ENCODE results near the gene WDR20.
"Not testable (repeated sequence)": the region's sequence is repeated elsewhere in the genome, so short reads cannot be mapped to it uniquely, and the experiment has no call there.

Gene WDR20

GRCh38 chr14:102172721-102173120, 33.0 kb downstream of the WDR20 start:
- DNase-seq = not testable (repeated sequence)

GRCh38 chr14:102177161-102177560, 37.5 kb downstream of the WDR20 start:
- no peak for DNase-seq

GRCh38 chr14:102178806-102179205, 39.1 kb downstream of the WDR20 start:
- DNase-seq = no peak

- DNase-seq = no peak
Observed at GRCh38 chr14:102180248-102180998, 40.7 kb downstream of the WDR20 start.

GRCh38 chr14:102181187-102181586, 41.5 kb downstream of the WDR20 start:
- DNase-seq = no peak

- peak; percentile 16 for DNase-seq
Observed at GRCh38 chr14:102182190-102182589, 42.5 kb downstream of the WDR20 start.

GRCh38 chr14:102182936-102183619, 43.4 kb downstream of the WDR20 start:
- DNase-seq = no peak

GRCh38 chr14:102183886-102184285, 44.2 kb downstream of the WDR20 start:
- no peak for DNase-seq

- no peak for DNase-seq
Observed at GRCh38 chr14:102184316-102185035, 44.8 kb downstream of the WDR20 start.

- DNase-seq = no peak
Observed at GRCh38 chr14:102185360-102185759, 45.7 kb downstream of the WDR20 start.

GRCh38 chr14:102187044-102187443, 47.3 kb downstream of the WDR20 start:
- no peak for DNase-seq

GRCh38 chr14:102187568-102188001, 47.9 kb downstream of the WDR20 start:
- DNase-seq = no peak

- DNase-seq = no peak
Observed at GRCh38 chr14:102188187-102188586, 48.5 kb downstream of the WDR20 start.

GRCh38 chr14:102189874-102190273, 50.2 kb downstream of the WDR20 start:
- DNase-seq = no peak

- DNase-seq = no peak
Observed at GRCh38 chr14:102192840-102193502, 53.3 kb downstream of the WDR20 start.

- DNase-seq = no peak
Observed at GRCh38 chr14:102194856-102195255, 55.2 kb downstream of the WDR20 start.

GRCh38 chr14:102195446-102195845, 55.7 kb downstream of the WDR20 start:
- no peak for DNase-seq

GRCh38 chr14:102196039-102196901, 56.6 kb downstream of the WDR20 start:
- DNase-seq = no peak

- no peak for DNase-seq
Observed at GRCh38 chr14:102196902-102197230, 57.2 kb downstream of the WDR20 start.

GRCh38 chr14:102197317-102197853, 57.7 kb downstream of the WDR20 start:
- DNase-seq = no peak

- peak; percentile 17 for DNase-seq
Observed at GRCh38 chr14:102200690-102201352, 61.1 kb downstream of the WDR20 start.

All from CD4-positive, alpha-beta T cell treated with Interleukin-4 for 4 hours (primary cell).